RWPE1 (cell line): ENCODE results near the gene COLQ.

ENCODE experiments used
- CTCF ChIA-PET: fragments of 350-600 bp; sonication (Branson Sonifier 250); formaldehyde crosslinking; extraction: SDS; loops from one replicate; lab custom pipeline; 2021; lab: Yijun Ruan, JAX
- POLR2A ChIA-PET: fragments of 400-600 bp; formaldehyde crosslinking; extraction: SDS; loops from one replicate; lab custom pipeline; 2020; ENCODE audit warnings: antibody characterized with exemption; ENCODE audit not compliant: low non-redundant PET; lab: Yijun Ruan, JAX
- DNase-seq: peaks from one replicate; pipeline ENCODE4 v3.0.0; 2012; ENCODE audit warnings: low spot score
- H3K27ac ChIP-seq: fragments of 450-650 bp; 2 replicates; pipeline ENCODE4 v1.5.1; 2017
- CTCF ChIP-seq: fragments of 450-650 bp; conservative IDR thresholded peaks from 2 replicates; pipeline ENCODE4 v1.5.1; 2017; ENCODE audit warnings: low read depth, mild to moderate bottlenecking

COLQ gene

GRCh38 chr3:15521573-15521965 is at the start of gene COLQ:
Gene COLQ, minus strand, starts transcription at chr3:15521706. Its CDS starts 81 bp downstream, at chr3:15521625.
- H3K27ac ChIP-seq: no peak within 1 kb of the TSS
- POLR2A ChIA-PET: no interaction called here
- CTCF ChIA-PET: no interaction called here
- no peak for DNase-seq
- TF ChIP-seq CTCF: no peak

- no peak overlapping the region for H3K27ac ChIP-seq
- ChIA-PET POLR2A (no interaction called here), CTCF (no interaction called here)
- TF ChIP-seq CTCF: no peak
- no peak for DNase-seq
Observed at GRCh38 chr3:15563190-15563589, 41.7 kb upstream of the COLQ start.

GRCh38 chr3:15562560-15562959 is 41.1 kb upstream of the COLQ start:
- CTCF ChIA-PET: no interaction called here
- POLR2A ChIA-PET: no interaction called here
- TF ChIP-seq CTCF: no peak
- no peak for DNase-seq
- H3K27ac ChIP-seq: no peak overlapping the region

DNA sequence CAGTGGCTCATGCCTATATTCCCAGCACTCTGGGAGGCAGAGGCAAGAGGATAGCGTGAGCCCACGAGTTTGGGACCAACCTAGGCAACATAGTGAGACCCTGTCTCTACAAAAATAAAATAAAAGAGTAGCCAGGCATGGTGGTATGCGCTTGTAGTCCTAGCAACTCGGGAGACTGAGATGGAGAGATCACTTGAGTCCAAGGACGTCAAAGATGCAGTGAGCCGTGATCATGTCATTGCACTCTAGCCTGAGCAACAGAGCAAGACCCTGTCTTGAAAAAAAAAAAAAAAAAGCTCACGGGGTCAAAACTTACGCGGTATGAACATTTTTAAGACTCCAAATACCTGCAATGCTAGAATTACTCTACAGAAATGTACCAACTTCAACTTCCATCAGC is 37.1 kb upstream of the COLQ start:
- POLR2A ChIA-PET: no interaction called here
- DNase-seq: no peak
- TF ChIP-seq CTCF: no peak
- no peak overlapping the region for H3K27ac ChIP-seq
- CTCF ChIA-PET: no interaction called here

- TF ChIP-seq CTCF: peak; percentile 76
- ChIA-PET POLR2A (no interaction called here), CTCF (interaction anchor here (0.8 kb wide), 1 partner anchor 290 kb away, joined by 3 read pairs; no protein-coding TSS in a partner anchor)
- no peak overlapping the region for H3K27ac ChIP-seq
- peak; percentile 43 for DNase-seq
Observed at GRCh38 chr3:15557511-15557946, 36.0 kb upstream of the COLQ start.

DNA sequence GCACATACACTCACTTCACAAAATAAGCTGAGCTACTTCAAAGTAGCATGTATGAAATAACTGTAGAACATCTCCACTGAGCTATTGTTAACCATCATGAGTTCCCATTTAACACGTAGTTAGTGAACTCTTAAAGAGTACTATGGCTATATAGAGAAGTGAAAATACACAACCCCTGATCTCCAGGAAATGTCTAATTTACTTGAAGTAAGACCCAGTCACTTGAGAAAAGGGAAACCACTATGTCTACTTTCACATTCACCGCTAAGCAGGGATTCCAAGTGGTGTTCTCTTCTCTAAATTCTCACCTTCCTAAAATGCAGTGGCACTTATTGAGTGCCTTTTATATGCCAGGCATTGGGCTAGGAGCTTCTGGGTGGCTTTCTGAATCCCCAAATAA is 35.0 kb upstream of the COLQ start:
- POLR2A ChIA-PET: no interaction called here
- CTCF ChIA-PET: interaction anchor here (0.6 to 0.8 kb wide), 3 partner anchors 54 to 289 kb away, joined by 3 read pairs; no protein-coding TSS in a partner anchor
- no peak for DNase-seq
- TF ChIP-seq CTCF: no peak
- no peak overlapping the region for H3K27ac ChIP-seq
